Type B pancreatic cell (in vitro differentiated cells): Measurements from ENCODE around the gene ANKRD60. TPM values are rescaled to one million over a fixed set of nuclear protein-coding genes. Genes with fewer than 3 reads are reported as not detected.

ENCODE experiments used
- DNase-seq: peaks from one replicate; pipeline ENCODE4 v3.0.0; 2021; ENCODE audit warnings: mixed read lengths; ENCODE audit not compliant: unreplicated experiment; ENCODE audit errors: extremely low spot score
- H3K27ac Mint-ChIP-seq: 2 replicates; pipeline ENCODE4 v1.8.0; 2021; ENCODE audit warnings: mild to moderate bottlenecking, mixed read lengths
- H3K27me3 Mint-ChIP-seq: 2 replicates; pipeline ENCODE4 v1.8.0; 2021; ENCODE audit warnings: mixed read lengths
- H3K36me3 Mint-ChIP-seq: 2 replicates; pipeline ENCODE4 v1.8.0; 2021; ENCODE audit warnings: mixed read lengths
- H3K4me1 Mint-ChIP-seq: one replicate; pipeline ENCODE4 v1.8.0; 2021; ENCODE audit warnings: mixed read lengths; ENCODE audit not compliant: unreplicated experiment
- H3K4me3 Mint-ChIP-seq: 2 replicates; pipeline ENCODE4 v1.8.0; 2021; ENCODE audit warnings: mild to moderate bottlenecking, mixed read lengths
- H3K9me3 Mint-ChIP-seq: 2 replicates; pipeline ENCODE4 v1.8.0; 2021; ENCODE audit warnings: mixed read lengths
- total RNA-seq: library from RNA; stranded (reverse); gene quantifications from 2 replicates; pipeline ENCODE4 v1.2.1, GENCODE V29; 2021; ENCODE audit warnings: low replicate concordance
- TF ChIP-seq, protein P1 (sequence below): fragments of 200-600 bp; sonication (generic); conservative IDR thresholded peaks from 2 replicates; pipeline ENCODE4 v1.5.0; 2021; ENCODE audit warnings: antibody characterized with exemption, mild to moderate bottlenecking

Gene ANKRD60
- total RNA-seq, 1 donor from 2014 or later: not detected

DNA sequence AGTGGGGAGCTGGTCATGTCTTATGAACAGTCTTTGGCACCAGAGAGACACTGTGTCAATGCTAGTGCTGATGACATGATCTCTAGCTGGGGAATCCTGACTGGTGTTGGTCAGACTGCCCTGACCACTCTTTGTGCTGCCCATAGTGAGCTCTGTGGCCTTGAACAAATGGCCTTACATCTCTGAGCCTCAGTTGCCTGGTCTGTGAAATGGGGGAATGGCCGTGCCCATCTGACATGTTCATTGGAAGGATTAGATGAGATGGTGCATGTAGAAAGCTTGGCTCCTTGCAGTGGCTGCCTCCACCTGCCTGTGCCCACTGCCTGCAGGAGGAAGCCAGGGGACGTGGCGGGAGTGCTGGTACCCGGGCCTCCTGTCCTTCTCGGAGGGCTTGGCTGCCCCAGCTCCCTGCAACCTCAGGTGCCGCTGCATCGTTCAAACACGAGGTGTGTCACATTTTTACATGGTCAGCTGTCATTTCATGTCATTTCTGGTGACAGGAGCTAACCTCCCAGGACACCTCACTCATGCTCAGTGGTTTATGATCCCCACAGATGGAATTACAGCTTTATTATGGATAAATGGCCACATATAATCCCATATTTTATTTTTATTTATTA, 45.8 kb downstream of the ANKRD60 start:
- H3K27ac Mint-ChIP-seq: no peak overlapping the region
- H3K9me3 Mint-ChIP-seq: peaks cover 5% of the 10 kb centered on the region
- H3K4me1 Mint-ChIP-seq: peaks cover 7% of the 10 kb centered on the region
- H3K27me3 Mint-ChIP-seq: peaks cover 29% of the 10 kb centered on the region
- H3K36me3 Mint-ChIP-seq: no peaks in the 10 kb centered on the region
- TF ChIP-seq, protein P1, sequence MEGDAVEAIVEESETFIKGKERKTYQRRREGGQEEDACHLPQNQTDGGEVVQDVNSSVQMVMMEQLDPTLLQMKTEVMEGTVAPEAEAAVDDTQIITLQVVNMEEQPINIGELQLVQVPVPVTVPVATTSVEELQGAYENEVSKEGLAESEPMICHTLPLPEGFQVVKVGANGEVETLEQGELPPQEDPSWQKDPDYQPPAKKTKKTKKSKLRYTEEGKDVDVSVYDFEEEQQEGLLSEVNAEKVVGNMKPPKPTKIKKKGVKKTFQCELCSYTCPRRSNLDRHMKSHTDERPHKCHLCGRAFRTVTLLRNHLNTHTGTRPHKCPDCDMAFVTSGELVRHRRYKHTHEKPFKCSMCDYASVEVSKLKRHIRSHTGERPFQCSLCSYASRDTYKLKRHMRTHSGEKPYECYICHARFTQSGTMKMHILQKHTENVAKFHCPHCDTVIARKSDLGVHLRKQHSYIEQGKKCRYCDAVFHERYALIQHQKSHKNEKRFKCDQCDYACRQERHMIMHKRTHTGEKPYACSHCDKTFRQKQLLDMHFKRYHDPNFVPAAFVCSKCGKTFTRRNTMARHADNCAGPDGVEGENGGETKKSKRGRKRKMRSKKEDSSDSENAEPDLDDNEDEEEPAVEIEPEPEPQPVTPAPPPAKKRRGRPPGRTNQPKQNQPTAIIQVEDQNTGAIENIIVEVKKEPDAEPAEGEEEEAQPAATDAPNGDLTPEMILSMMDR: no peak
- no peak for DNase-seq
- H3K4me3 Mint-ChIP-seq: no peak overlapping the region

DNA sequence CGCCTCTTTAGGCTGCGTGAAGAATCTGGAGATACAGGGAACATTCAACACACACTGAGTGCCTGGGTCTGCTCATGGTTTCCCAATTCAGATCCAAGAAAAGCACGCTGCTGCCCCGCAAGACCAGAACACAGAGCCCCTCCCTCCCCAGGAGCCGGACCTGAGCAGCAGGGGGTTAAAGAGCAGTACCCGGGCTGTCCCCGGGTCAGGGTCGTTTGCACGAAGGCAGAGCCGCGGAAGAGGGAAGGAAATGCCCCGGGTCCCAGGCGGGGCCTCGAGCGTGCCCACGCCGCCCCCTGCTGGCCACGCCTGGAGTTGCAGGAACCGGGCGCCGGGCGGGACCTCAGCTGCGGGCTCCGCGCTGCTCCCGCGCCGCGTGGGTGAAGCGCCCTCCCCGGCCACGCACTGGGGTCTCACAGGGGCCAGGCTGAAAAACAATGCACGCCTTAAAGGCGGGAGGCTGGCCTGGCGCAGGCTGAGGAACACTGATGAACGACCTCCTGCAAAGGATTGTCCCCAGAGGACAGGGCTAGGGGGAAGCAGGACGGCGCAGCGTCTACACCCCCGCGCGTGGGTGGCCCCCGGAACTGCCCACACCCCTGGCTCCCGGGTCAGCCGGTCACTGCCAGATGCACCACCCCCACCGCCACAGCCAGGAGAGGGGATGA, 48.9 kb downstream of the ANKRD60 start:
- peaks cover 21% of the 10 kb centered on the region for H3K4me1 Mint-ChIP-seq
- peak overlapping the region; percentile 16 for H3K27ac Mint-ChIP-seq
- H3K36me3 Mint-ChIP-seq: no peaks in the 10 kb centered on the region
- TF ChIP-seq, protein P1: peak; percentile 99
- DNase-seq: peak; percentile 86
- peaks cover 28% of the 10 kb centered on the region for H3K27me3 Mint-ChIP-seq
- peak overlapping the region; percentile 81 for H3K4me3 Mint-ChIP-seq
- peaks cover 2% of the 10 kb centered on the region for H3K9me3 Mint-ChIP-seq

DNA sequence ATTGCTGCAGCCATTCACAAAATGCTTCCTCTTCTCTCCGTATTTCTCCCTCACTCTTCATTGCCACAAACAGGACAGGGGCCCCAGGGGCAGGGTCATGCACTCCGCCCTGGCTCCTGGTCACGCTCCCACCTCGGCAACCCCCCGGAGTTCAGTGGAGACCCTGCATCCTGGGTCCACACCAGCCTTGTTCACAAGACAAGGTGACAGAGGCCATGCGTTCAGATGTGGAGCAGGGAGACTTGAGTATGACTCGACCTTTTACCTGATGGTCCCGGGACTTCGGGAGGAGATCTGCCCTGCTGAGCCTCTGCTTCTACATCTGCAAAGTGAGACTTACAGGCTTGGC, 49.4 kb downstream of the ANKRD60 start:
- no peaks in the 10 kb centered on the region for H3K9me3 Mint-ChIP-seq
- no peaks in the 10 kb centered on the region for H3K36me3 Mint-ChIP-seq
- peak overlapping the region; percentile 16 for H3K27ac Mint-ChIP-seq
- peaks cover 26% of the 10 kb centered on the region for H3K4me1 Mint-ChIP-seq
- TF ChIP-seq, protein P1: no peak
- DNase-seq: no peak
- H3K4me3 Mint-ChIP-seq: peak overlapping the region; percentile 81
- H3K27me3 Mint-ChIP-seq: peaks cover 28% of the 10 kb centered on the region

DNA sequence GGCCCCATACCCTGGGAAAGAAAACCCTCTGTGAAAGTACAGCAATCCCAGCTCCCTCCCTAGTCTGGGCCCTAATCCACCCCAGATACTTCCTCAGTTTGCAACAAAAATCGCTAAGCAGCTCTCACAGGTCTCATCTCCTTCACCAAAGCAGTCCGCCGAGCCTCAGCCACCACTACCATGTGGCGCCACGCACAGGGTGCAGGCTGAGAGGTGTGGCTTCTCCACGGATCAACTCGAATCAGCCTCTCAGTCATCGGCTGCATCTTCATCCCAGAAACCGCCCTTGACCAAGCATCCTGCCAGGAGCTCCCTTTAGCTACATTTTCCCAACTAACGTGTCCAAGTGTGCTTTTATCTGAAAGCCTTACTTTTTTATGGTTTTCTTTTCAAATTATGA, 50.7 kb downstream of the ANKRD60 start:
- H3K36me3 Mint-ChIP-seq: no peaks in the 10 kb centered on the region

DNA sequence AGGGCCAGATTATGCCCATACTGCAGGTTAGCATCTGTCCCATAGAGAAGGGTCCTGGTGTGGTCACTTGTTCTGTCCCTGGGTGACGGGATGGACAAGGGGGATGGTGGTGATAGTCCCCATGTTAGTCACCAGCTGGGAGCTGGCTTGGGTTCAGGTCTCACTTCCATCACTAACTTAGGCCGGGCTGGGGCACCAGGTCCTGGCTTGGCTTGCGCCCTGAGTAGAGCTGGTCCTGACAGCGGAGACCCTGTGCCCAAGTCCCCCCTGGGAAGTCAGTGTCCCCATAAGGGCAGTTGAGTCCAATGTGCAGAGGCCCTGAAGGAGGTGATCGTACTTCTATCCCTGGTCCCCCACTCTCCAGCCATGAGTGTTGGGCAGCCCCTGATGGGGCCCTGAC, 52.6 kb downstream of the ANKRD60 start:
- H3K36me3 Mint-ChIP-seq: no peaks in the 10 kb centered on the region
- no peak overlapping the region for H3K27ac Mint-ChIP-seq
- peaks cover 34% of the 10 kb centered on the region for H3K4me1 Mint-ChIP-seq
- peaks cover 16% of the 10 kb centered on the region for H3K27me3 Mint-ChIP-seq
- no peaks in the 10 kb centered on the region for H3K9me3 Mint-ChIP-seq
- H3K4me3 Mint-ChIP-seq: no peak overlapping the region
- no peak for DNase-seq
- TF ChIP-seq, protein P1: no peak

More for the DNA sequence above, 50.7 kb downstream of the ANKRD60 start:
- H3K27ac Mint-ChIP-seq: no peak overlapping the region
- peaks cover 34% of the 10 kb centered on the region for H3K4me1 Mint-ChIP-seq
- no peak for DNase-seq
- no peaks in the 10 kb centered on the region for H3K9me3 Mint-ChIP-seq
- TF ChIP-seq, protein P1: no peak
- H3K27me3 Mint-ChIP-seq: peaks cover 28% of the 10 kb centered on the region
- H3K4me3 Mint-ChIP-seq: no peak overlapping the region
